Glomerular endothelial cell (primary cell): ENCODE results near the gene MEGF6. TPM values are rescaled to one million over a fixed set of nuclear protein-coding genes. Genes with fewer than 3 reads are reported as not detected.

Experiments used
- DNase-seq: peaks from one replicate; pipeline ENCODE4 v3.0.0-alpha.2; 2011; ENCODE audit warnings: low read depth, low spot score; ENCODE audit errors: extremely low read depth
- total RNA-seq: library from RNA; depleted of rRNA; stranded (reverse); fragments of >200 nt; gene quantifications from 2 replicates; pipeline ENCODE4 v1.2.3, GENCODE V29; 2015

MEGF6 gene
- total RNA-seq, 1 donor from 2014 or later = 57.6 TPM

- no peak for DNase-seq
Observed at GRCh38 chr1:3476666-3477065, 134.6 kb downstream of the MEGF6 start.

GRCh38 chr1:3475839-3476573, 135.3 kb downstream of the MEGF6 start:
- DNase-seq = no peak

- no peak for DNase-seq
Observed at GRCh38 chr1:3474421-3474820, 136.9 kb downstream of the MEGF6 start.

- no peak for DNase-seq
Observed at GRCh38 chr1:3474016-3474415, 137.3 kb downstream of the MEGF6 start.

GRCh38 chr1:3473381-3473844, 137.9 kb downstream of the MEGF6 start:
- no peak for DNase-seq

GRCh38 chr1:3472906-3473305, 138.4 kb downstream of the MEGF6 start:
- DNase-seq = no peak

GRCh38 chr1:3472088-3472850, 139.0 kb downstream of the MEGF6 start:
- DNase-seq = no peak

- DNase-seq = no peak
Observed at GRCh38 chr1:3471356-3472087, 139.8 kb downstream of the MEGF6 start.

- DNase-seq = no peak
Observed at GRCh38 chr1:3470650-3471355, 140.5 kb downstream of the MEGF6 start.

- no peak for DNase-seq
Observed at GRCh38 chr1:3469849-3470649, 141.3 kb downstream of the MEGF6 start.

- no peak for DNase-seq
Observed at GRCh38 chr1:3469104-3469848, 142.0 kb downstream of the MEGF6 start.

- no peak for DNase-seq
Observed at GRCh38 chr1:3468236-3469103, 142.8 kb downstream of the MEGF6 start.

GRCh38 chr1:3467096-3468036, 143.9 kb downstream of the MEGF6 start:
- DNase-seq = no peak

GRCh38 chr1:3466366-3467075, 144.8 kb downstream of the MEGF6 start:
- DNase-seq = no peak

GRCh38 chr1:3465935-3466321, 145.4 kb downstream of the MEGF6 start:
- DNase-seq = no peak

- DNase-seq = no peak
Observed at GRCh38 chr1:3465091-3465934, 146.0 kb downstream of the MEGF6 start.
